Activated CD8-positive, alpha-beta T cell treated with anti-CD3 and anti-CD28 coated beads for 36 hours (primary cell): ENCODE data around the gene BLNK. TPM values are rescaled to one million over a fixed set of nuclear protein-coding genes. Genes with fewer than 3 reads are reported as not detected.

Source experiments
- ATAC-seq: fragments of 200-7000 bp; cut with Tn5 transposase; one replicate; pipeline ENCODE4 v1.10.0; 2021; ENCODE audit warnings: mild to moderate bottlenecking, moderate library complexity
- CTCF ChIA-PET: fragments of 350-600 bp; sonication (Branson Sonifier 250); formaldehyde crosslinking; loops from one replicate; lab custom pipeline; 2021; ENCODE audit warnings: antibody characterized with exemption; lab: Charles Lee
- POLR2A ChIA-PET: fragments of 350-600 bp; sonication (Branson Sonifier 250); formaldehyde crosslinking; loops from one replicate; lab custom pipeline; 2021; ENCODE audit warnings: antibody characterized with exemption; lab: Charles Lee
- DNase-seq: peaks from one replicate; pipeline ENCODE4 v3.0.0-alpha.2; 2020
- H3K27ac Mint-ChIP-seq: one replicate; pipeline ENCODE4 v1.8.0; 2021; ENCODE audit warnings: mild to moderate bottlenecking, mixed read lengths
- H3K27me3 Mint-ChIP-seq: one replicate; pipeline ENCODE4 v1.8.0; 2021; ENCODE audit warnings: mixed read lengths
- H3K36me3 Mint-ChIP-seq: one replicate; pipeline ENCODE4 v1.8.0; 2021; ENCODE audit warnings: low read depth, mixed read lengths
- H3K4me1 Mint-ChIP-seq: one replicate; pipeline ENCODE4 v1.8.0; 2021; ENCODE audit warnings: low read depth, mixed read lengths
- H3K4me3 Mint-ChIP-seq: one replicate; pipeline ENCODE4 v1.8.0; 2021; ENCODE audit warnings: mild to moderate bottlenecking, moderate library complexity, mixed read lengths
- H3K9me3 Mint-ChIP-seq: one replicate; pipeline ENCODE4 v1.8.0; 2021; ENCODE audit warnings: mixed read lengths
- CTCF ChIP-seq: fragments of 200-600 bp; IDR thresholded peaks from one replicate; pipeline ENCODE4 v1.8.0; 2022; ENCODE audit warnings: antibody characterized with exemption, mild to moderate bottlenecking
- intact Hi-C: fragments of 100-400 bp; cut with micrococcal nuclease; formaldehyde crosslinking; loops from one replicate; pipeline ENCODE4 v1.10.0; 2022
- total RNA-seq, 2 experiments: library from RNA; stranded (reverse); gene quantifications; one replicate each; pipeline ENCODE4 v1.2.3, GENCODE V29; 2021

The BLNK gene
- total RNA-seq: under 1 TPM in 1 of 2 experiments, not detected in 1; 0.16 TPM

- Mint-ChIP-seq H3K4me1 (no peaks in the 10 kb centered on the region), H3K36me3 (no peaks in the 10 kb centered on the region), H3K27me3 (peaks cover 3% of the 10 kb centered on the region), H3K9me3 (no peaks in the 10 kb centered on the region), H3K4me3 (no peak within 1 kb of the TSS), H3K27ac (no peak within 1 kb of the TSS)
- DNase-seq (no peak), ATAC-seq (no peak)
- intact Hi-C loops: no loop called here
- TF ChIP-seq CTCF: no peak
- ChIA-PET CTCF (interaction anchor here (0.9 to 1.2 kb wide), 4 partner anchors 16 to 253 kb away, joined by 3 to 6 read pairs (median 4); no protein-coding TSS in a partner anchor), POLR2A (no interaction called here)
Observed at GRCh38 chr10:96271016-96271815, at the start of gene BLNK. Gene BLNK (minus strand): TSS chr10:96271569. CDS start chr10:96271398, 171 bp downstream.

- Mint-ChIP-seq H3K4me3 (no peak overlapping the region), H3K27ac (peak overlapping the region; percentile 7), H3K9me3 (no peaks in the 10 kb centered on the region), H3K36me3 (no peaks in the 10 kb centered on the region), H3K27me3 (peaks cover 10% of the 10 kb centered on the region), H3K4me1 (no peaks in the 10 kb centered on the region)
- CTCF ChIA-PET: interaction anchor here (1.0 to 3.7 kb wide), 5 partner anchors 12 to 303 kb away, joined by 3 to 22 read pairs (median 8); no protein-coding TSS in a partner anchor
- POLR2A ChIA-PET: no interaction called here
- intact Hi-C loops: no loop called here
- TF ChIP-seq CTCF: no peak
- DNase-seq (no peak), ATAC-seq (no peak)
Observed at GRCh38 chr10:96319754-96320474, 48.5 kb upstream of the BLNK start.

DNA sequence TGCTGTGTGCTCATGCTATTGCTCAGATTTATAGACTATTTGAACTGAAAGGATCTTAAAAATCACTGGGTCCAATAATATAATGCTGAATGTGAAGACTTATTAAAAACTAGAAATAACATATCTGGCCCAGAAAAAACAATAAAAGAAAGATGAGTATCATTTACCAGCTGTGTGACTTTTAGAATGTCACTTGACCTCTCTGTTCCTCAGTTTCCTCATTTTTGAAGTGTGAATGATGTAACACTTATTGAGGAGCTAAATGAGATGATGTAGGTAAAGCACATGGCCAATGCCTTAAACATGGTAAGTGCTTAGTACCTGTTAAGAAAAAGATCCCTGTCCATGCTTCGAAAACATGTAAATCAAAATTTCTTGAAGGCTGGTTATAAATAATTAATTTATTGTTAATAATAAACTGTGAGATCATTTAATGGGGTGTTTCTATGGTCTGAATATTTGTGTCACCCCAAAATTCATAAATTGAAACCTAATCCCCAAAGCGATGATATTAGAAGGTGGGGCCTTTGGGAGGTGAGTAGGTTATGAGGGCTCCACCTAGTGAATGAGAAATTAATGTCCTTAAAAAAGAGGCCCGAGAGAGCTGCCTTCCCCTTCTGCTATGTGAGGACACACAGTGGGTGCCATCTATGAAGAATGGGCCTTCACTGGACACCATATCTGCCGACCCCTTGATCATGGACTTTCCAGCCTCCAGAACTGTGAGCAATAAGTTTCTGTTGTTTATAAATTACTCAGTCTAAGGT, 45.9 kb upstream of the BLNK start:
- DNase-seq (no peak), ATAC-seq (no peak)
- CTCF ChIA-PET: interaction anchor here (1.1 to 3.7 kb wide), 4 partner anchors 9 to 301 kb away, joined by 3 to 22 read pairs (median 8); no protein-coding TSS in a partner anchor
- no peak overlapping the region for H3K4me3 Mint-ChIP-seq
- no peak for TF ChIP-seq CTCF
- no peaks in the 10 kb centered on the region for H3K9me3 Mint-ChIP-seq
- intact Hi-C loops: no loop called here
- no peak overlapping the region for H3K27ac Mint-ChIP-seq
- peaks cover 8% of the 10 kb centered on the region for H3K27me3 Mint-ChIP-seq
- H3K4me1 Mint-ChIP-seq: no peaks in the 10 kb centered on the region
- H3K36me3 Mint-ChIP-seq: no peaks in the 10 kb centered on the region
- POLR2A ChIA-PET: no interaction called here

- CTCF ChIA-PET: interaction anchor here (1.1 to 2.5 kb wide), 2 partner anchors 27 to 84 kb away, joined by 3 to 8 read pairs; no protein-coding TSS in a partner anchor
- H3K4me1 Mint-ChIP-seq: no peaks in the 10 kb centered on the region
- no peaks in the 10 kb centered on the region for H3K9me3 Mint-ChIP-seq
- no peak overlapping the region for H3K4me3 Mint-ChIP-seq
- no peaks in the 10 kb centered on the region for H3K36me3 Mint-ChIP-seq
- peaks cover 9% of the 10 kb centered on the region for H3K27me3 Mint-ChIP-seq
- POLR2A ChIA-PET: interaction anchor here (0.6 kb wide), 1 partner anchor 56 kb away, joined by 3 read pairs; no protein-coding TSS in a partner anchor
- H3K27ac Mint-ChIP-seq: no peak overlapping the region
- no peak for TF ChIP-seq CTCF
- ATAC-seq (no peak), DNase-seq (no peak)
- intact Hi-C loops: no loop called here
Observed at GRCh38 chr10:96313344-96313743, 42.0 kb upstream of the BLNK start.
